ENCODE data around the gene ZNF367.
A peak's percentile ranks its signal among the peaks of the same experiment; 100 is the strongest.
"Not testable (repeated sequence)": the region's sequence is repeated elsewhere in the genome, so short reads cannot be mapped to it uniquely, and the experiment has no call there.

Gene ZNF367

GRCh38 chr9:96363175-96363967 is 54.8 kb downstream of the ZNF367 start:
- DNase-seq (ENCODE audit: low read depth, low spot score), result no peak

GRCh38 chr9:96362119-96362518 is 56.1 kb downstream of the ZNF367 start:
- not testable (repeated sequence) for DNase-seq (ENCODE audit: low read depth, low spot score)

- no peak for DNase-seq (ENCODE audit: low read depth, low spot score)
Measured at GRCh38 chr9:96361668-96362067, 56.5 kb downstream of the ZNF367 start.

GRCh38 chr9:96360976-96361375 is 57.2 kb downstream of the ZNF367 start:
- DNase-seq (ENCODE audit: low read depth, low spot score), result no peak

GRCh38 chr9:96360523-96360922 is 57.6 kb downstream of the ZNF367 start:
- not testable (repeated sequence) for DNase-seq (ENCODE audit: low read depth, low spot score)

- no peak for DNase-seq (ENCODE audit: low read depth, low spot score)
Measured at GRCh38 chr9:96350866-96351265, 67.3 kb downstream of the ZNF367 start.

- no peak for DNase-seq (ENCODE audit: low read depth, low spot score)
Measured at GRCh38 chr9:96348261-96348660, 69.9 kb downstream of the ZNF367 start.

GRCh38 chr9:96345551-96345950 is 72.6 kb downstream of the ZNF367 start:
- no peak for DNase-seq (ENCODE audit: low read depth, low spot score)

GRCh38 chr9:96344458-96345180 is 73.6 kb downstream of the ZNF367 start:
- DNase-seq (ENCODE audit: low read depth, low spot score), result peak; percentile 65

GRCh38 chr9:96343515-96344360 is 74.4 kb downstream of the ZNF367 start:
- no peak for DNase-seq (ENCODE audit: low read depth, low spot score)

GRCh38 chr9:96342571-96343245 is 75.5 kb downstream of the ZNF367 start:
- no peak for DNase-seq (ENCODE audit: low read depth, low spot score)

GRCh38 chr9:96340707-96341106 is 77.5 kb downstream of the ZNF367 start:
- DNase-seq (ENCODE audit: low read depth, low spot score), result no peak

GRCh38 chr9:96338299-96338698 is 79.9 kb downstream of the ZNF367 start:
- no peak for DNase-seq (ENCODE audit: low read depth, low spot score)

All from smooth muscle cell of the brain vasculature (primary cell).